ENCODE data around the gene TAMALIN.

TAMALIN gene

DNA sequence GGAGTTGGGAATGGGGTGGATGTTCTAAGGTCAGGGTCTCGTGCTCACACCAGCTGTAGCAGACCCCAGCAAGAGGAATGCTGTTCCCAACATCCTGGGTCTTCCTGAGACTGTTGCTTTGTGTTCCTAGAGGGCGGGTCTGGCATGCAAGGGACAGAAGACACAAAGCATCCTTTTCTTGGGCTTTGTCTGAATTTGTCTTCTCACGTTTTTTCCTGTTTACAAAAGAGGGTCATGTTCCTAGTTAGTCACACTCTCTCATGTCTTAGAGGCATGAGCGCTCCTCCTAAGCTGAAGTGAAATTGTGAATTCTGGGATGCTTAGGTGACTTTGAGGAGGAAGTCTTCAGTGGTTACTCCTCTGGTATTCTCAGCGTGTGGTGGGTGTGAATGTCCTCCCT, 9.6 kb upstream of the TAMALIN start:
- TF ChIP-seq, protein P1, sequence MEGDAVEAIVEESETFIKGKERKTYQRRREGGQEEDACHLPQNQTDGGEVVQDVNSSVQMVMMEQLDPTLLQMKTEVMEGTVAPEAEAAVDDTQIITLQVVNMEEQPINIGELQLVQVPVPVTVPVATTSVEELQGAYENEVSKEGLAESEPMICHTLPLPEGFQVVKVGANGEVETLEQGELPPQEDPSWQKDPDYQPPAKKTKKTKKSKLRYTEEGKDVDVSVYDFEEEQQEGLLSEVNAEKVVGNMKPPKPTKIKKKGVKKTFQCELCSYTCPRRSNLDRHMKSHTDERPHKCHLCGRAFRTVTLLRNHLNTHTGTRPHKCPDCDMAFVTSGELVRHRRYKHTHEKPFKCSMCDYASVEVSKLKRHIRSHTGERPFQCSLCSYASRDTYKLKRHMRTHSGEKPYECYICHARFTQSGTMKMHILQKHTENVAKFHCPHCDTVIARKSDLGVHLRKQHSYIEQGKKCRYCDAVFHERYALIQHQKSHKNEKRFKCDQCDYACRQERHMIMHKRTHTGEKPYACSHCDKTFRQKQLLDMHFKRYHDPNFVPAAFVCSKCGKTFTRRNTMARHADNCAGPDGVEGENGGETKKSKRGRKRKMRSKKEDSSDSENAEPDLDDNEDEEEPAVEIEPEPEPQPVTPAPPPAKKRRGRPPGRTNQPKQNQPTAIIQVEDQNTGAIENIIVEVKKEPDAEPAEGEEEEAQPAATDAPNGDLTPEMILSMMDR (IDR thresholded peaks at IDR 0.05; ENCODE audit: low read depth, low read length) = no peak
- no peak for DNase-seq (ENCODE audit: extremely low read depth, low read depth)

- TF ChIP-seq, protein P1 (IDR thresholded peaks at IDR 0.05; ENCODE audit: low read depth, low read length) = no peak
Measured at GRCh38 chr12:52003016-52003550, 3.7 kb upstream of the TAMALIN start.

DNA sequence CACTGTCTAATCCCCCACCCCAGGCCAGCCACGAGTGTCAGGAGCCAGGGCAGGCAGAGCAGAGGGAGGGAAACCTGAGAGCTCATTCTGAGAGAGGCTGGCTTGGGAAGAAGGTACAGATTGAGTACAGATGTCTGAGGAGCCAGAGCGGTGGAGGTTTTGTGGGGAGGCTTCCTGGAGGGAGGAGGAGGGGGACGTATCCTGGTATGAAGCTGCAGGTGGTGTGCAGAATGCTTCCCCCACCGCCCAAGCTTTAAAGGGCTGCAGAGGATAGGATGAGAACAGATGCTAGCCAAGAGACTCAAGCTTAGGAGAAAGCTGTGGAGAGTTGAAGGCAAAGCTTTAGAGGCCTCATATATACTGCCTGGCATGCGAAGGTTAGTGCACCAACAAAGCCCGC, 3.2 kb upstream of the TAMALIN start:
- DNase-seq (ENCODE audit: extremely low read depth, low read depth) = no peak
- TF ChIP-seq, protein P1 (IDR thresholded peaks at IDR 0.05; ENCODE audit: low read depth, low read length) = no peak

More at GRCh38 chr12:52003016-52003550, 3.7 kb upstream of the TAMALIN start:
- no peak for DNase-seq (ENCODE audit: extremely low read depth, low read depth)

DNA sequence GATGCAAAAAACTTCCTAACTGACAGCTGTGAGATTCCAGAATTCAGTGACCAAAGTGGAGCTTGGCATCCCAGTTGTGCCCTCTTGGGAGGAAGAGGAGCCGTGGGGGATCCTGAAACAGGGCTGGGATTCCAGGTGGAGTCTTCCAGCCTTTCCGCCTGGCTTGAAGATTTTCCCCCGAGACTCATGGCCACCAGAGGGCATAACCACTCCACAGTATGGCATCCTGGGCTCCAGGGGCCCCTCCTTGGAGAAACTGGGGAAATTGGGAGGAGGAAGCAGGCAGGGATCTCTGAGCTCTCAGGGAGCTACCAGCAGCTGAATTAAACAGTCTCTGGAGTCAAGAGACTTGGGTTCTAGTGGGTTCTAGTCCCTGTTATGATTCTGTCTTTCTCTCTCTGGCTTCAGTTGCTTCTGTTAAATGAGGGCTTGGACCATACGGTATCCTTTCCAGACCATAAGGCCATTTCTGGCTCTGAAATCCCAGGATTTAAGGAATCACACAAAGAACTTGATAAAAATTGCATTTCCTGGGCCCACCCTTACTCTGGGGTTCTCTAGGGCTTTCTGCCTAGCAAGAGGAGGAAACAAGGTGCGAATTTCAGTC, 2.6 kb upstream of the TAMALIN start:
- TF ChIP-seq, protein P1 (IDR thresholded peaks at IDR 0.05; ENCODE audit: low read depth, low read length) = peak; percentile 73
- DNase-seq (ENCODE audit: extremely low read depth, low read depth) = no peak

DNA sequence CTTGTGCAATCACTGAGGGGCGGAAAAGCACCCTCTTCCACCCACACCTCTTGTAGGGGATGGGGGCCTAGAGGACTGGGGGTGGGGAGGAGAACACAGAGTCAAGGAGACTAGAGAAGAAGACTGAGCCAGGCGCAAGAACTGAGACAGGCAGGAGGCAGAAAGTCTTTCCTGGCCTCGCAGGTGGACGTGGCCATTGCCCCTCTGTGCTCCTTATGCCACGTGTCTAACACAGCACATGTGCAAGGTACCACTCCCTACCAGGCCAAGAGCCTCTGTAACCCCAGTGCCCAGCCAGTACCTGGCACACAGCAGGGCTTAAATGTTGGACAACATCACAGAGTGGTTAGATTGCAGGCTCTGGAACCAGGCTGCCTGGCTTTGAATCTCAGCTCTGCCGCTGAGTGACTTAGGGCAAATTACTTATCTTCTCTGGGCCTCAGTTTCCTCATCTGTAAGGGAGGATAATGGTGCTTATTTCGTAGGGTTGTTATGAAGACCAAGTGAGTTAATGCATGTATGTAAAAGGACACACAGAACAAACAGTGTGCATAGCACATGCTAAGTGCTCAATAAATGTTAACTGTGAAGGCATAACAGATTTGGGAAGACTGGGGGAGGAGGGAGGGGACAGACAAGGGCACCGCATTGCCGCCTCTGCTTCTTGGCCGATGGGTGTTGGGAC, 1.4 kb upstream of the TAMALIN start:
- DNase-seq (ENCODE audit: extremely low read depth, low read depth) = no peak
- TF ChIP-seq, protein P1 (IDR thresholded peaks at IDR 0.05; ENCODE audit: low read depth, low read length) = no peak

DNA sequence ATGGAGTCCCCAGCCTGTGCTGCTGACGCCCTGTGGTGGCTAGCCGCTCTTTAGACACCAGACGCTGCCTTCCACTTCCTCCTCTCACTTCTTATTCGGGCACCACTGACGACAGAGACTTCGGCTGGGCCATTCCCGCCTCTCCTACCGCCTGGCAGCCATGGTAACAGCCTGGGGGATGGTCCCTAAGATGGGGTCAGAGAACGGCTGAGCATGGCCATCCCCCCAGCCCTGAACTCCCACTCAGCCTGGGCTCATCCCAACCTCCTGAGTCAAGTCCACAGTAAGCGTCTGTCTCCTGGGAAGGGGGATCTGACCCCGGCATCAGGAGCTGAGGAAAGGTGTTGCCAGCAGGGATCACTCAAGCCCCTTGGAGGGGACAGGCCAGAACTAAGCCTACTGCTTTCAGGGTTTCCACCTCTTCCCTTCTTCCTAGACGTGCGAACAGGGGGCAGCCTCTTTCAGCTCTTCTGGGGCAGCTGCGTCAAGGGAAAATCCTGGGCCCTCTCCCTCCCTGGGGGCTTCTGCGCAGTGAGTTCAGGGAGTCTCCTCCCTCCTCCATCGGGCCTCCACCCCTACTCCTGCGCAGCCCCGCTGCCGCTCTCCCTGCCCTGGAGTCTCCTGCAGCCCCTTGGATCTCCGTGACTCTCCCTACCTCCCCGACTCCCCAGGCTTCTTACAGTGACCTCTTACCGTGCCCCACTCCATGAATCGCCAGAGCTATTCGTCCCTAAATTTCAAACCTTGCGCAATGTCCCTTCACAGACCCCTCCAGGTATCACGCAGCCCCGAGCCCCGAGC, 643 bp upstream of the TAMALIN start:
- TF ChIP-seq, protein P1 (IDR thresholded peaks at IDR 0.05; ENCODE audit: low read depth, low read length) = no peak
- no peak for DNase-seq (ENCODE audit: extremely low read depth, low read depth)
